ENCODE measurements around the gene C1orf115.

C1orf115 gene

DNA sequence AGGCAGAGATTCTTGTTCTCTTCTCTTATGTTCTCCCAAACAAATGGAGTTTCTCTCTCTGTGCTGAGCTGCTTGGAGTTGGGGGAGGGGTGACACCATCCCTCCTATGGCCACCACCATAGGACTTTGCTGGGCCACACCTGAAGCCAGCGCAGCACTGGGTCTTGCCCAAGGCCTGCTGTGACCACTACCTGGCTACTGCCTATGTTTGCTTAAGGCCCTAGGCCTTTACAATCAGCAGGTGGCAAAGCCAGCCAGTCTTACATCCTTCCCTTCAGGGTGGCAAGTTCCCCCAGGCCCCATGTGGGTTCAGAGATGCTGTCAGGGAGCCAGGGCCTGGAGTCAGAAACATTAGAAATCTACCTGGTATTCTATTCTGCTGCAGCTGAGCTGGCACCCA is 51.7 kb downstream of the C1orf115 start:
- no peak overlapping the region for H3K4me2 ChIP-seq (ENCODE audit: low read depth, low read length)
- H3K36me3 ChIP-seq (replicated peaks; ENCODE audit: insufficient read depth, low read length): no peaks in the 10 kb centered on the region
- H3K9me2 ChIP-seq (replicated peaks; ENCODE audit: insufficient read depth, low read length): no peaks in the 10 kb centered on the region
- no peaks in the 10 kb centered on the region for H3K27me3 ChIP-seq (replicated peaks; ENCODE audit: insufficient read depth, low read length)
- H2AFZ ChIP-seq (ENCODE audit: low read length): no peak overlapping the region
- no peak overlapping the region for H3K4me3 ChIP-seq (ENCODE audit: low read length)
- H3K9ac ChIP-seq (ENCODE audit: low read length): no peak overlapping the region
- H3K9me3 ChIP-seq (replicated peaks; ENCODE audit: insufficient read depth, low read length): no peaks in the 10 kb centered on the region
- H3K4me1 ChIP-seq (ENCODE audit: low read length): no peaks in the 10 kb centered on the region
- H3F3A ChIP-seq (ENCODE audit: insufficient read depth, low read length): no peaks in the 10 kb centered on the region
- DNase-seq: no peak
- H3K27ac ChIP-seq (ENCODE audit: low read length): no peak overlapping the region
- no peaks in the 10 kb centered on the region for H3K79me2 ChIP-seq (ENCODE audit: low read length)
- no peaks in the 10 kb centered on the region for H4K20me1 ChIP-seq (ENCODE audit: insufficient read depth, low read length)
- TF ChIP-seq, protein P1, sequence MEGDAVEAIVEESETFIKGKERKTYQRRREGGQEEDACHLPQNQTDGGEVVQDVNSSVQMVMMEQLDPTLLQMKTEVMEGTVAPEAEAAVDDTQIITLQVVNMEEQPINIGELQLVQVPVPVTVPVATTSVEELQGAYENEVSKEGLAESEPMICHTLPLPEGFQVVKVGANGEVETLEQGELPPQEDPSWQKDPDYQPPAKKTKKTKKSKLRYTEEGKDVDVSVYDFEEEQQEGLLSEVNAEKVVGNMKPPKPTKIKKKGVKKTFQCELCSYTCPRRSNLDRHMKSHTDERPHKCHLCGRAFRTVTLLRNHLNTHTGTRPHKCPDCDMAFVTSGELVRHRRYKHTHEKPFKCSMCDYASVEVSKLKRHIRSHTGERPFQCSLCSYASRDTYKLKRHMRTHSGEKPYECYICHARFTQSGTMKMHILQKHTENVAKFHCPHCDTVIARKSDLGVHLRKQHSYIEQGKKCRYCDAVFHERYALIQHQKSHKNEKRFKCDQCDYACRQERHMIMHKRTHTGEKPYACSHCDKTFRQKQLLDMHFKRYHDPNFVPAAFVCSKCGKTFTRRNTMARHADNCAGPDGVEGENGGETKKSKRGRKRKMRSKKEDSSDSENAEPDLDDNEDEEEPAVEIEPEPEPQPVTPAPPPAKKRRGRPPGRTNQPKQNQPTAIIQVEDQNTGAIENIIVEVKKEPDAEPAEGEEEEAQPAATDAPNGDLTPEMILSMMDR (IDR thresholded peaks at IDR 0.05; ENCODE audit: low read length): no peak
- no peak for TF ChIP-seq EZH2phosphoT487 (IDR thresholded peaks at IDR 0.05; ENCODE audit: low read length)
- TF ChIP-seq EZH2 (optimal IDR thresholded peaks at IDR 0.05; ENCODE audit: low read depth, low read length): no peak

DNA sequence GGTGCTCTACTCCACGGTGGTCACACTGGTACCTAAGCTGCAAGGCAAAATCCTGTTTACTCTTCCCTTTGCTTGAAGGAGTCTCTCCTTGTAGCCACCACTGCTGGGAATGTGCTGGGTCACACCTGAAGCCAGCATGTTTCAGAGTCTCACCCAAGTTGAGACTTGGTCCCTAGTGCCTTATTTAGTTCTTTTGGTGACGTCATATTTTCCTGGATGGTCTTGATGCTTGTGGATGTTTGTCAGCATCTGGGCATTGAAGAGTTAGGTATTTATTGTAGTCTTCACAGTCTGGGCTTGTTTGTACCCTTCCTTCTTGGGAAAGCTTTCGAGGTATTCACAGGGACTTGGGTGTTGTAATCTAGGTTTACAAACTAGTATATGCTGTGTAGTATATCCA is 52.4 kb downstream of the C1orf115 start:
- Histone ChIP-seq H3K4me3 (ENCODE audit: low read length) (no peak overlapping the region), H4K20me1 (ENCODE audit: insufficient read depth, low read length) (no peaks in the 10 kb centered on the region), H3F3A (ENCODE audit: insufficient read depth, low read length) (no peaks in the 10 kb centered on the region), H3K27me3 (replicated peaks; ENCODE audit: insufficient read depth, low read length) (no peaks in the 10 kb centered on the region), H3K4me2 (ENCODE audit: low read depth, low read length) (no peak overlapping the region), H3K36me3 (replicated peaks; ENCODE audit: insufficient read depth, low read length) (no peaks in the 10 kb centered on the region), H3K9me2 (replicated peaks; ENCODE audit: insufficient read depth, low read length) (no peaks in the 10 kb centered on the region), H3K27ac (ENCODE audit: low read length) (no peak overlapping the region), H3K79me2 (ENCODE audit: low read length) (no peaks in the 10 kb centered on the region), H3K4me1 (ENCODE audit: low read length) (0 out of 2 replicates have a peak, but pooled peaks cover under 1% of the 10 kb centered on the region), H3K9me3 (replicated peaks; ENCODE audit: insufficient read depth, low read length) (no peaks in the 10 kb centered on the region), H3K9ac (ENCODE audit: low read length) (no peak overlapping the region), H2AFZ (ENCODE audit: low read length) (no peak overlapping the region)
- DNase-seq: no peak
- no peak for TF ChIP-seq EZH2phosphoT487 (IDR thresholded peaks at IDR 0.05; ENCODE audit: low read length)
- TF ChIP-seq, protein P1 (IDR thresholded peaks at IDR 0.05; ENCODE audit: low read length): no peak

DNA sequence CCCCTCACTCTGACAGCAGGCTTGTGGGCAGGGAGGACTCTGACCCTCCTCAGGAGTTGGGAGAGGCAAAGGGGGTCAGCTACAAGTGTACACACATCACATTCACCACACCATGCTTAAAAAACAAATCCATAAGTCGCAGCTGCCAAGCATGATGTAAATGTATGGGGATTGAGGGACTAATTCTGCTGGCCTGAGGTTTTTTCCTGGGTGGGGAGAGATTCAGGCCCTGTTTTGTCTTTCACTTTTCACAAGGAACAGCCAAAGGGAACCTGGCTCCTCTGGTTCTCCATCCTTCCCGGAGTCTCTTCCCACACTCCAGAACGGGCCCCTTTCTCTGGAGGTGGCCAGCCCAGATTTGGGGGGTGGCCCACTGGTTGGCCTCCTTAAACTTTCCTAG is 56.7 kb downstream of the C1orf115 start:
- Histone ChIP-seq H3K79me2 (ENCODE audit: low read length) (peaks cover 33% of the 10 kb centered on the region), H3K27me3 (replicated peaks; ENCODE audit: insufficient read depth, low read length) (no peaks in the 10 kb centered on the region), H3K9me3 (replicated peaks; ENCODE audit: insufficient read depth, low read length) (no peaks in the 10 kb centered on the region), H3K27ac (ENCODE audit: low read length) (no peak overlapping the region), H3F3A (ENCODE audit: insufficient read depth, low read length) (no peaks in the 10 kb centered on the region; the same call in 1 of the 2 replicates), H3K36me3 (replicated peaks; ENCODE audit: insufficient read depth, low read length) (no peaks in the 10 kb centered on the region), H3K9ac (ENCODE audit: low read length) (no peak overlapping the region), H3K4me2 (ENCODE audit: low read depth, low read length) (no peak overlapping the region), H3K9me2 (replicated peaks; ENCODE audit: insufficient read depth, low read length) (no peaks in the 10 kb centered on the region), H3K4me1 (ENCODE audit: low read length) (peaks cover 17% of the 10 kb centered on the region), H3K4me3 (ENCODE audit: low read length) (no peak overlapping the region), H4K20me1 (ENCODE audit: insufficient read depth, low read length) (no peaks in the 10 kb centered on the region), H2AFZ (ENCODE audit: low read length) (no peak overlapping the region)
- no peak for DNase-seq
- TF ChIP-seq EZH2 (optimal IDR thresholded peaks at IDR 0.05; ENCODE audit: low read depth, low read length): no peak
- TF ChIP-seq, protein P1 (IDR thresholded peaks at IDR 0.05; ENCODE audit: low read length): no peak
- no peak for TF ChIP-seq EZH2phosphoT487 (IDR thresholded peaks at IDR 0.05; ENCODE audit: low read length)
